Measurements from ENCODE around the gene EPRS1. TPM values are rescaled to one million over a fixed set of nuclear protein-coding genes. Genes with fewer than 3 reads are reported as not detected.

The EPRS1 gene
- total and polyA plus RNA-seq, 2 of the 13 experiments (the other 11 are each of a cell fraction or from before 2014, with no cell fraction given), result 86.1 to 124 TPM

DNA sequence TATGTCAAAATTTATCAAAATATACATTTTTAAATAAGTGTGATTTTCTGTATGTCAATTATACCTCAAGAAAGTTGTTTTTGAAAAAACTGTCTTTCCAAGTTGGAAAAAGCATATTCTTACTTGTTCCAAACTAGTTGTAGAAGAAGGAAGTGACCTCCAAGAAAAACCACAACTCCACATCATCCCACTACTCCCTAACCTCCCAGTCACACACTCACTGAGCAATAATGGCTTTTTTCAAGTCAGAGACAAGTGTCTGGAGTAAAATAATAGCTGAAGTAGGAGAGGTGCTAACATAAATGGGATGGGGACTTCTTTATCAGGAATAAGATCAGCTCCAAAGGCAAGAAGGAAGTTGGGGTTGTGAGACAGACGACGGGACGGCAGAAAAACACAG is 13.4 kb downstream of the EPRS1 start:
- ChIA-PET POLR2A (no interaction called here), CTCF (ENCODE audit: low intra/inter-chr PET ratio, low total read pairs) (no interaction called here)
- BruUV-seq (replicated peaks), result no TSS peak
- Histone ChIP-seq H3K9ac (ENCODE audit: insufficient read depth, low read depth, low read length) (no peak overlapping the region), H2AFZ (ENCODE audit: low read length) (no peak overlapping the region), H4K20me1 (ENCODE audit: insufficient read depth, low read length) (0 out of 2 replicates have a peak, but pooled peaks cover 7% of the 10 kb centered on the region), H3K4me1 (ENCODE audit: insufficient read depth, low read length) (no peaks in the 10 kb centered on the region), H3K4me2 (ENCODE audit: low read depth, low read length) (no peak overlapping the region), H3K4me3 (replicated peaks in 1 of 3; ENCODE audit: insufficient read depth in 1 of 3, low read depth in 2 of 3, low read length in 3 of 3) (no peak overlapping the region), H3K9me3 (ENCODE audit: low read length) (no peaks in the 10 kb centered on the region), H3K36me3 (replicated peaks in 1 of 2; ENCODE audit: control insufficient read depth in 1 of 2, insufficient read depth in 2 of 2, low read length in 2 of 2) (peaks cover 7 to 66% of the 10 kb centered on the region in 2 experiments), H3K79me2 (ENCODE audit: insufficient read depth, low read length) (peaks cover 18% of the 10 kb centered on the region), H3K27ac (ENCODE audit: extremely low read length, insufficient read depth, low read length) (no peak overlapping the region), H3K27me3 (ENCODE audit: control insufficient read depth in 1 of 2, insufficient read depth in 2 of 2, low read length in 2 of 2) (no peaks in the 10 kb centered on the region)
- in situ Hi-C loops (cut with HindIII; ENCODE audit: extremely low pct_ligation_motif_present, low pct_unique_long_range_greater_than_20kb) (no loop called here), intact Hi-C loops (cut with micrococcal nuclease; ENCODE audit: unreplicated experiment) (no loop called here)
- TF ChIP-seq ZSCAN12 (CRISPR knock-in tag; IDR thresholded peaks at IDR 0.05) (no peak), HOXA3 (CRISPR knock-in tag; IDR thresholded peaks at IDR 0.05) (no peak), ZNF264 (CRISPR knock-in tag; IDR thresholded peaks at IDR 0.05) (no peak), RBM39 (IDR thresholded peaks at IDR 0.05; ENCODE audit: low read depth, low read length, poor library complexity, severe bottlenecking) (no peak), KLF9 (CRISPR knock-in tag; IDR thresholded peaks at IDR 0.05; ENCODE audit: low read depth) (no peak), HHEX (CRISPR knock-in tag; IDR thresholded peaks at IDR 0.05) (no peak), RXRA (CRISPR knock-in tag; IDR thresholded peaks at IDR 0.05) (no peak), ZFYVE20 (CRISPR knock-in tag; IDR thresholded peaks at IDR 0.05; ENCODE audit: borderline replicate concordance, low read depth) (no peak), SMAD3 (CRISPR knock-in tag; IDR thresholded peaks at IDR 0.05) (no peak)
- TF ChIP-seq, protein P1, sequence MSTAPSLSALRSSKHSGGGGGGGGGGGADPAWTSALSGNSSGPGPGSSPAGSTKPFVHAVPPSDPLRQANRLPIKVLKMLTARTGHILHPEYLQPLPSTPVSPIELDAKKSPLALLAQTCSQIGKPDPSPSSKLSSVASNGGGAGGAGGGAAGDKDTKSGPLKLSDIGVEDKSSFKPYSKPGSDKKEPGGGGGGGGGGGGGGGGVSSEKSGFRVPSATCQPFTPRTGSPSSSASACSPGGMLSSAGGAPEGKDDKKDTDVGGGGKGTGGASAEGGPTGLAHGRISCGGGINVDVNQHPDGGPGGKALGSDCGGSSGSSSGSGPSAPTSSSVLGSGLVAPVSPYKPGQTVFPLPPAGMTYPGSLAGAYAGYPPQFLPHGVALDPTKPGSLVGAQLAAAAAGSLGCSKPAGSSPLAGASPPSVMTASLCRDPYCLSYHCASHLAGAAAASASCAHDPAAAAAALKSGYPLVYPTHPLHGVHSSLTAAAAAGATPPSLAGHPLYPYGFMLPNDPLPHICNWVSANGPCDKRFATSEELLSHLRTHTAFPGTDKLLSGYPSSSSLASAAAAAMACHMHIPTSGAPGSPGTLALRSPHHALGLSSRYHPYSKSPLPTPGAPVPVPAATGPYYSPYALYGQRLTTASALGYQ (CRISPR knock-in tag; IDR thresholded peaks at IDR 0.05), result no peak
- 93% methylated on average over 3 of the region's 3 CpGs for WGBS (ENCODE audit: low lambda C conversion rate)
- ATAC-seq (no peak), FAIRE-seq (no peak), DNase-seq (ENCODE audit: low spot score) (no peak)
